H54 (cell line): ENCODE results near the gene CUL7.
"Not testable (repeated sequence)": the region's sequence is repeated elsewhere in the genome, so short reads cannot be mapped to it uniquely, and the experiment has no call there.

ENCODE experiments used
- DNase-seq: peaks from one replicate; pipeline ENCODE4 v3.0.0; 2011; ENCODE audit warnings: low spot score, mixed read lengths; ENCODE audit not compliant: insufficient read length
- FAIRE-seq: peaks from 3 replicates; lab custom pipeline; 2011; peaks lifted over from hg19 to GRCh38; lab: Jason Lieb, UNC
- POLR2A ChIP-seq: IDR thresholded peaks from 2 replicates; pipeline ENCODE4 v1.6.1; 2011; ENCODE audit warnings: low read depth, mild to moderate bottlenecking, low read length

The CUL7 gene

DNA sequence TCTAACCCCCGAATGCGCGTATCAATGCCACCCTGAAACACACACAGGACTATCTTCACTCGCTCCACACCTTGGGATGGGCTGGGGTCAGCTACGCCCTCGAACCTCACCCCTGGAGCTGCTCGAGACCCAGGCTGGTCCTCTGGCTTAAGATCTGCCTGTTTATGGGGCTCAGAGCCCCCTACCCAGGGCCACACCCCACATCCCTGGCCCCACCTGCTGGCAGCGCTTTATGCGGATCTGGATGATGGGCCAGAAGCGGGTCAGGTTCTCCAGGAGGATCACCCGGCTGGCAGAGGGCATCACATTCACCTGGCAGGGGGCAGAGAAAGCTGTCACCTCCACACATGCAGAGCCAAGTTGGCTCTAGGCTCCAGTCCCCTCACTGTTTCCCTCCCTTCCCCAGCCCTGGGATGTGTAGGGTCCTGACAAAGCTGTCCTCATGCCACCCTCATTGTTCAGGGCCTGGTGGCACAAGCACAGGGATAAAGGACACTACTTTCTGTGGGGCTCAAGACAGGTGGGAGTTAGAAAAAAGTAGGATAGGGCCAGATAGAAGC, 8.2 kb downstream of the CUL7 start:
- FAIRE-seq = no peak
- TF ChIP-seq POLR2A = no peak

DNA sequence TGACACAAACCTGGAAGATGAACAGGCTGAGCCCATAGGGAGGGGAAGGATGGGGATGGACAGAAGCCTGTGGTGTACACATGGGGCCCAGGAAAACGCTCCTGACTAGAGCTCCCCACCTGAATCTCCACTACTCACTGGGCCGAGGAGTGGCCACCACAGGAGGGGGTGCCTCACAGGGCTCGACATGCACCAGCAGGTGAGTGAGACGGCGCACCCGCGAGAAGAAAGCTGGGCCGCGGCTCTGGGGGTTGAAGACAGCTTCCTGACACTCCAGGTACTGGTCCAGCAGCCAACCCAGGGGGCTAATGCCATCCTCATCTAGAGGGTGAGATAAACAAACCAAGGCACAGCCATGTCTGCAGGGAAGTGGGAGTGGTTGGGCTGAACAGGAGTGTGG, 10.3 kb downstream of the CUL7 start:
- FAIRE-seq (no peak), DNase-seq (no peak)
- no peak for TF ChIP-seq POLR2A

More for the DNA sequence above, 8.2 kb downstream of the CUL7 start:
- DNase-seq = no peak

DNA sequence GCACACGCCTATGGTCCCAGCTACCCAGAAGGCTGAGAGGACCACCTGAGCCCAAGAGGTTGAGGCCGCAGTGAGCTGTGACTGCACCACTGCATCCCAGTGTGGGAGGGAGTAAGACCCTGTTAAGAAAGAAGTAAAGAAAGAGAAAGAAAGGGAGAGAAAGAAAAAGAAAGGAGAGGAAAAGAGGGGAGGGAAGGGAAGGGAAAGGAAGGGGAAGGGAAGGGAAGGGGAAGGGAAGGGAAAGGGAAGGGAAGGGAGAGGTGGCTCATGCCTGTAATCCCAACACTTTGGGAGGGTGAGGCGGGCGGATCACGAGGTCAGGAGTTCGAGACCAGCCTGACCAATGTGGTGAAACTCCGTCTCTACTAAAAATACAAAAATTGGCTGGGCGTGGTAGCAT, 12.2 kb downstream of the CUL7 start:
- not testable (repeated sequence) for FAIRE-seq, DNase-seq

DNA sequence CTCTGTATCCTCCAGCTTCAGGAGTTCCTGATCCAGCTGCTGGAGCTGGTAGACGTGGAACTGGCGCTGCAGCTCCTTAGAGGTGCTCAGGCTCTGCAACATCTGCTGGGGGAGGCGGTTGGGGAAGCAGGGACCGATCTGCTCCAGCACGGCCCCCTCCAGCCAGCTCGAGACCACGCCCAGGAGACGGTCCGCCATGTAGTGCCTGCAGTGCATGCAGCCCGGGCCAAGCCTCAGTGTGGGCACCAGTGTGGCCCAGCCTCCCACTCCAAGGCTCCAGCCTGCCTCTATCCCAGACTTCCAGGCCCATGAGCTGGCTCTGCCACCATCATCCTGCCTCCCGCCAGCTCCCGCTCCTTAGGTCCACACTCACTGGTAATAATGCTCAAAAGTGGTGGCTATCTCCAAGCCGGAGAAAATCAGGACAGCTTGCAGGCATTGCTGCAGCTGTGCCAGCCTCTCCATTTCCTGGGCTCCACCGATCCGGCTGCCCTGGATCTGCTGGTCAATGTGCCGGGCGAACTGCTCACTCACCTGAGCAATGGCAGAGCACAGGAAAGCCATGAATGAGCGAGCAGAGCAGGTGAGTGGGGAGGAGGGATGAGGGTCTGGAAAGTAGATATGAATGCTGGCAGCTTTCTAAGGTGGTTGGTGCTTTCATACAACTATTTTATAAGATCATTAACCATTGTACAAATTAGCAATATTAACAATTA, 13.0 kb downstream of the CUL7 start:
- TF ChIP-seq POLR2A = no peak
- DNase-seq (no peak), FAIRE-seq (no peak)

DNA sequence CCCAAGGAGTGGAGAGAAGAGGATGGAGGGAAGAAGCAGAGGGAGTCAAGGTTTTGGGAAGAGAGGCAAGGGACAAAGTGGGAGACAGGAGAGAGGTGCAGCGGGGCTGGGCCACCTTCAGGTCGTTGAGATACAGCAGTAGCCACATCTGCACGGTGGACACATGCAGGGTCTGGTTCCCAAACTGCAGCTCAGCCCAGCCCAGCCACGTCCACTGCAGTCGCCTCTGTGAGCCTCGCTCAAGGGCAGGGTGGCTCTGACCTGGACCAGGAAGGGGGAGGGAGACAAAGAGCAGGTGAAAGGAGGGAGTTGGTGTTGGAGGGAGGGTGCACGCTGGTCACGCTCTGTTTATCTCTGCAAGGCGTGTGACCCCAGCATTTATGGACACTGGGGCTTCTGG, 14.9 kb downstream of the CUL7 start:
- TF ChIP-seq POLR2A = no peak
- DNase-seq = no peak
- FAIRE-seq = no peak

DNA sequence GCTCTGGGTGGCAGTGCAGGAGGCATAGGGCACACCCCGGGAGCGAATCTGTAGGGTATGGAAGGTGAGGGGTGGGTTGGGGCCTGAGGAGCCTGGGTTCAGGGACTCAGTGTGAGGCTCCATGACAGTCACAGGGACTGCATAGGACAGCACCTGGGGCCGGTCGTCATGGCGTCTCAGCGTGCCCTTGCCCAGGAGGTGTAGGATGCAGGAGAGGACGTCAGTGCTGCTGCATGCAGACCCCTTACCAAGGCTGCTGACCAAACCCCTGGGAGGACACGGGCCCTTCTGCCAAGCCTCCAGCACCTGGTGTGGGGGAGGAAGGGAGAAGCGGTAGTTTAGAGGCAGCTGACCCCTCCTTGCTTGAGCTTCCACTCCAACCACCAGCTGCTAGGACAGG, 15.9 kb downstream of the CUL7 start:
- TF ChIP-seq POLR2A = no peak
- DNase-seq (no peak), FAIRE-seq (no peak)

DNA sequence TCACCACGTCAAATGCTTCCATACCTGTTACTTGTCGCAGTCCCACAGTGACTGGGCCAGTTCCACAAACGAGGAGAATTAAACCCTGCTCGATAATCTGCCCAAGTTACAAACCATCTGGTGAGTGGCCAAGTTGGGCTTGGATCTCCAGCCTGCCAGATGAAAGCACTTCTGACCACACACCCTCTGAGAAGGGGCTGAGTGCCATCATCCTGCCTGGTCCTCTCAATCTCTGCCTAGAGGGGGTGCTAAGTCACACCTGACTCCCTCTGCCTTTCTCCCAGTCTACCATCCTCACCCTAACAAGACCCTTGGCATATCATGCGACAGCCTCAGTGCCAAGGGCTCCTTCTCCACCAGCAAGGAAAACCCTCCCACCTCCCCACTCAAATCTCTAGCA, 16.5 kb downstream of the CUL7 start:
- TF ChIP-seq POLR2A = no peak
- FAIRE-seq (no peak), DNase-seq (no peak)

DNA sequence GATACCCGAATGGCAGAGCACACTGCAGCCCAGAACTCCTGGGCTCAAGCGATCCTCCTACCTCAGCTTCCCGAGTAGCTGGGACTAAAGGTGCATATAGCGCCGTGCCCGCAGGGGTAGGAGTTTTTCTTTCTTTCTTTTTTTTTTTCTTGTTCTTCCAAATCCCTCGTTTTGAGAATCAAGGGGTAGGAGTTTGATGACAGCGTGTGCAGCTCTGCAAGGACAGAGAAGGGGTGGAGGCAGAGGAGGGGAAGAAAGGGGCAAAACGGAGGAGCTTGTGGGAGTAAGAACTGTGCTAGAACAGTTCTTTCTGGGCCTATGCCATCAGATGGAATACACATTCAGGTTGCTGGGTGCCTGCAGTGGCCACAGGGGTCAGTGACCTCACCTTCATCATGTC, 16.9 kb downstream of the CUL7 start:
- TF ChIP-seq POLR2A = no peak
- no peak for DNase-seq
- FAIRE-seq = no peak

DNA sequence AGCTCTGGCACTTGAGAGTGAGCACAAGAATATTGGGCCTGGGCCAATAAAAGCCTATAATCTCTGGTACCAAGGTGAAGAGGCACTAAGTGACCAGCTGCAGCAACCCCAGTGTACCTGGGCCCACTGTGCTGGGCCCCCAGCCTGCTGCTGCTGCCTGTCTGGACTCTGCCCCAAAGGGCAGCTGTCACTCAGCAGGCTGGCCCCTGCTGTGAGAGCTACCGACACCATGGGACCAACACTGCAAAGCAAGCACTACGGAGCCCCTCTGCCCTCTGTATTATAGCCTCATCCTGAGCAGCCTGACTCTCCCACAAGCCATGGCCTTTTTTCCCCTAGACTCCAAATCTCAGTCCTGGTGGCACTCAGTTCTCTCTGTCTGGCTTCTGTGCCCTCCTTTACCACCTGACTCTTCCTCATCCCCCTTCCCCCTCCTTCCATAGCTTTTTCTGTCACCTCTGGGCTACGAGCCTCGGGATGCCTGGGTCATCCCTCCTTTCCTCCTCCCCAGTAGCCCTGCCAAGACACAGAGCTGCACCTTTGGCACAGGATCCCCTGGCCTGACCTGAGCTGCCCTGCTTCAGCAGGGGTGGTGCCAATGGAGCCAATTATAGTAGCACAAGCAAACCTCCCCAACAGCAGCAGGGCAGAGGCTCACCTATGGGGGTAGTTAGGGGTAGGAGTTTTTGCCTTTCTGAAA, 18.0 kb downstream of the CUL7 start:
- FAIRE-seq (no peak), DNase-seq (no peak)
- TF ChIP-seq POLR2A = no peak

DNA sequence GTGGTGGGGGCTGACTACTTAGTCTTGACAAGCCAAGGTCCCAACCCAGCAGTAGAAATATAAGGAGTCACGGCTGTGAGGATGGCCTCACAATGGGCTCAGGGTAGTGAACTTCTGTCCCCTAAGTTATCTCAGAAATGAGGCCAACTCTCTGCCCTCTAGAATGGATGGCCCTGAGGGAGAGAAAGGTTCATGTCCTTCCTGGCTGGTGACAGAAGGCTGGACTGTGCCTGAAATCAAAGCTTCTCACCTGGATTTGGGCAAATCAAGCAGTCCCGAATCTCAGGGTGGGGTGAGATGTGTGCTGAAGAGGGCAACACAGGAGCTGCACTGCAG, 19.5 kb downstream of the CUL7 start:
- DNase-seq (no peak), FAIRE-seq (no peak)
- no peak for TF ChIP-seq POLR2A

DNA sequence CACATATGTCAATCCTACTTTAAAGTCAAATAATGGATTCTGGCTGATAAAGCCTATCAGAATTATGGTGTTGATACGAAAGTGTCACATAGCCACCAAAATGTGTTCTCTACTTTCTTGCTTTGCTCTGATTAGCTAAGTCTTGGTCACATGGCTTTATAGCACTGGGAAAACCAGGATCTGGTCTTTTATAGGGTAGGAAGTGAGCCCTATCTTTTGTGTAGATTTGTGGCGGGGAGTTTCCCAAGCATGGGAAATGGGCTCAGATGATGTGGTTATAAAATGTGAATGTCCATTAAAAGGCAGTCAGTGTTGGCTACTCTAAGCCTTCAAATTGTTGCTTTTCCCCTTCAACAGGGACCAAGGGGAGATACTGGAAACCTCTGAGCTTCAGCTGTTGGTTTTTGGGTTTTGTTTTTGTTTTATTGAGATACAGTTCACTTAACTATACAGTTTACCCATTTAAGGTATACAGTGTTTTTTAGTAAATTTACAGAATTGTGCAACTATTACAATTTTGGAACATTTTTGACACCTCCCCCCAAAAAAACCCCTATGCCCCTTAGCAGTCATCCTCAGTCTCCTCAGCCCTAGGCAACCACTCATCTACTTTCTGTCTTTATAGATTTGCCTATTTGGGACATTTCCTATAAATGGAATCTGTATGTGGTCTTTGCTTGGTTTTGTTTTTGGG, 20.0 kb downstream of the CUL7 start:
- DNase-seq (no peak), FAIRE-seq (no peak)
- TF ChIP-seq POLR2A = no peak

DNA sequence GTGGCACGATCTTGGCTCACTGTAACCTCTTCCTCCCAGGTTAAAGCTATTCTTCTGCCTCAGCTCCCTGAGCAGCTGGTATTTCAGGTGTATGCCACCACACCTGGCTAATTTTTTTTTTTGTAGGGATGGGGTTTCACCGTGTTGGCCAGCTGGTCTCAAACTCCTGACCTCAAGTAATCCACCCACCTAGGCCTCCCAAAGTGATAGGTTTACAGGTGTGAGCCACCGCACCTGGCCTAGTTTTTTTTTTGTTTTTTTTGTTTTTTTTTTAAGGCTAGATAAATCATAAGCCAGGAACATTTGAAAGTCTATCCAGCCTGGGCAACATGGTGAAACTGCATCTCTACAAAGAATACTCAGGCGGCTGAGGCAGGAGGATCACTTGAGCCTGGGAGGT, 21.3 kb downstream of the CUL7 start:
- no peak for TF ChIP-seq POLR2A
- no peak for FAIRE-seq

DNA sequence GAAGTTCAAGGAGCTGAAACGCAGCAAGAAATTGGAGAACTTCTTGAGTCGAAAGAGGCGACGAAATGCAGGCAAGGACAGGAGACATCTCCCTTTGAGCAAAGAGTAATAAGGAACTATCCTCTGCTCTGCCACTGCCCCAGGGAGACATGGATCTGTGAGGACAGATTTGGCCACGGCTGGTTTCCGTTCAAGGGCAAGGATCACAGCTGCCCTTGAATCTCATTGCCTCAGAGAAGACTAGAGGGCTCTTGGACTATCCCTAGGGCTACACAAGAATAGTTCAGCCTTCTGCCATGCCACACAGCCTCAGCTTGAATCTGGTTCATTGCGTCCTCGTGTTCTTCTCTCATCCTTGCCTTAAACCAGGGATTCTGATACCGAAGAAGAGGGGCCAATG, 24.5 kb downstream of the CUL7 start:
- TF ChIP-seq POLR2A = no peak
- no peak for DNase-seq
- FAIRE-seq = no peak

More for the DNA sequence above, 21.3 kb downstream of the CUL7 start:
- no peak for DNase-seq

DNA sequence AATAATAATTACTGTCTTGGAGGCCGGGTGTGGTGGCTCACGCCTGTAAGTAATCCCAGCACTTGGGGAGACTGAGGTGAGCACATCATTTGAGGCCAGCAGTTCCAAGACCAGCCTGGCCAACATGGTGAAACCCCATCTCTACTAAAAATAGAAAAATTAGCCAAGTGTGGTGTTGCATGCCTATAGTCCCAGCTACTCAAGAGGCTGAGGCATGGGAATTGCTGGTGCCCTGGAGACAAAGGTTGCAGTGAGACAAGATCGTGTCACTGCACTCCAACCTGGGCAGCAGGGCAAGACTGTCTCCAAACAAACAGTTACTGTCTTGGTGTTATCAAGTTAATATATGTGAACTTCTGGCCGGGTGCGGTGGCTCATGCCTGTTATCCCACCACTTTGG, 27.3 kb downstream of the CUL7 start:
- no peak for DNase-seq
- FAIRE-seq = no peak
- no peak for TF ChIP-seq POLR2A

DNA sequence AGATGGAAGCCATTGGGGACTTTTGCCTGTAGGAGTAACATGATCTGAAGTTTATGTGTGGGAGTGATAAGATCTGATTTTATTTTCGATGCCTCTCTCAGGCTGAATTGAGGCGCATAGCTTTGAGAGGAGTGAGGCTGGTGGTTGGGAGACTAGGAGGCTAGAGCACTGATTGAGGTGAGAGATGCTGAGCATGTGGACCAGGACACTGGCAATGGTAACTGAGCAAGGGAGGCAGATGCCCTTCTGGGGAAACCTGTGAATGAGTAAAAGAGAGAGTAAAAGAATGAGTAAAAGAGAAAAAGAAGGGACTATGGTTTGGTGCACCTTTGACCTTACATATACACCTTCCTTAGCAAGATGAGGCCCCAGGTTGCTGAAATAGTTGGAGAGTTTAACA, 29.2 kb downstream of the CUL7 start:
- no peak for TF ChIP-seq POLR2A
- no peak for FAIRE-seq
- DNase-seq = no peak
